Measurements from ENCODE around the gene KCNE2.
"Not testable (repeated sequence)": the region's sequence is repeated elsewhere in the genome, so short reads cannot be mapped to it uniquely, and the experiment has no call there.

- TF ChIP-seq TAF1 (conservative IDR thresholded peaks at IDR 0.05); YY1 (IDR thresholded peaks at IDR 0.05): not testable (repeated sequence)
These were observed 42.9 kb downstream of the KCNE2 start for GRCh38 chr21:34406676-34407075.
